GM21447 (cell line): ENCODE results near the gene BCAS3.

Experiments
- ATAC-seq: cut with Tn5 transposase; IDR thresholded peaks from one replicate; pipeline ENCODE4 v1.9.1; 2021; ENCODE audit not compliant: unreplicated experiment

The BCAS3 gene

DNA sequence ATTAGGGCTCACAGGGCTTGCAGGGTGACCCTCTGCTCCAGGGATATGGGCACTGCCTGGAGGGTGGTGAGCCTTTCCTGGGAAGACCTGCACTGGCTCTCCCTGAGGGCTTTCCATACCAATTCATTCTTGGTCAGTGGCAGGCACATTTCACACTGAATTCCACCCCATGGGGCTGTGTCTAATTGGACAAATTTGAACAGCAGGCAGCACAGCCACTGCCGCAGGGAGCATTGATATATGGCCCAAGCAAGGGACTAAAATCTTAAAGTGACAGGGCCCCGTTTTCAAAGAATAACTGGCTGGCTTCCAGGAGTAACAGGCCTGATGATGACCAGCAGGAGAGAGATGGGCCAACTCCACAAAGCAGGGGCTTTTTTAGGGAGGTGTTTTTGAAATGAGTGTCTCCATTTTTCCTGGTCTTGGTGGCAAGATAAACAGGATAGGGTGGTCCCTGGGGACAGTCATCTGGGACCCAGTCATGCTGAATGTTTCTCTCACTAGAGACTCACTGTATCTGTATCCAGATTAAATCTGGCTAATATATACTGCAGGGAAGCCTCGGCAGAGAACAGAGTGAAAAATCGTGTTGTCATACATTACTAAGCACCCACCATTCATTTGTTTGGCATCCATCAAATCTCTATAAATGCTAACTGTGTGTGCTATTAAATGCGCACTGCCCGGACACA is 647.9 kb downstream of the BCAS3 start:
- no peak for ATAC-seq

DNA sequence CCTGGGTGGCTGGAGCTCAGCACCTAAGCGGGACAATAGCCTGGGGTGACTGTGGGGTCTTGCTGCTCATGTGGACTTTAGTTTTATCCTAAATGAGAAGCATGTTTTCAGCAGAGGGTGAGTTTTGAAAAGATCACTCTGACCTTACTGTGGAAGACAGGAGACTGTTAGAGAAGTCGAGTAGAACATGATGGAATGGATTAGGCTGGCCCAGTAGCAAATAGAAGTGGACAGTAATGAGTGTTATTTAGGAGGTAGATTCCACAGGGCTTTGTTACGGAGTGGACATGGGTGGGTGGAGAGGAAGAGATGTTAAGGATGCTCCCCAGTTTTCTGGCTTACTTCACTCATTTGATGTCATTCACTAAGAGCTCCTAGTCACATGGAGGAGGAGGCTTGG is 648.7 kb downstream of the BCAS3 start:
- ATAC-seq = no peak

DNA sequence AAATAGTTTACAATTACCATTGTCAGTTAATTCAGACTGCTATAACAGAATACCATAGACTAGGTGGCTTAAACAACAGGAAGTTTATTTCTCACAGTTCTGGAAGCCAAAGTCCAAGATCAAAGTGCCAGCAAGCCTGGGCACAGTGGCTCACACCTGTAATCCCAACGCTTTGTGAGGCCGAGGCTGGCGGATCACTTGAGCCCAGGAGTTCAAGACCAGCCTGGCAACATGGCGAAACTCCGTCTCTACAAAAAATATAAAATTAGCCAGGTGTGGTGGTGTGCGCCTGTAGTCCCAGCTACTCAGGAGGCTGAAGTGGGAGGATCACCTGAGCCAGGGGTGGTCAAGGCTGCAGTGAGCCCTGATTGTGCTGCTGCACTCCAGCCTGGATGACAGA is 650.7 kb downstream of the BCAS3 start:
- ATAC-seq = no peak

DNA sequence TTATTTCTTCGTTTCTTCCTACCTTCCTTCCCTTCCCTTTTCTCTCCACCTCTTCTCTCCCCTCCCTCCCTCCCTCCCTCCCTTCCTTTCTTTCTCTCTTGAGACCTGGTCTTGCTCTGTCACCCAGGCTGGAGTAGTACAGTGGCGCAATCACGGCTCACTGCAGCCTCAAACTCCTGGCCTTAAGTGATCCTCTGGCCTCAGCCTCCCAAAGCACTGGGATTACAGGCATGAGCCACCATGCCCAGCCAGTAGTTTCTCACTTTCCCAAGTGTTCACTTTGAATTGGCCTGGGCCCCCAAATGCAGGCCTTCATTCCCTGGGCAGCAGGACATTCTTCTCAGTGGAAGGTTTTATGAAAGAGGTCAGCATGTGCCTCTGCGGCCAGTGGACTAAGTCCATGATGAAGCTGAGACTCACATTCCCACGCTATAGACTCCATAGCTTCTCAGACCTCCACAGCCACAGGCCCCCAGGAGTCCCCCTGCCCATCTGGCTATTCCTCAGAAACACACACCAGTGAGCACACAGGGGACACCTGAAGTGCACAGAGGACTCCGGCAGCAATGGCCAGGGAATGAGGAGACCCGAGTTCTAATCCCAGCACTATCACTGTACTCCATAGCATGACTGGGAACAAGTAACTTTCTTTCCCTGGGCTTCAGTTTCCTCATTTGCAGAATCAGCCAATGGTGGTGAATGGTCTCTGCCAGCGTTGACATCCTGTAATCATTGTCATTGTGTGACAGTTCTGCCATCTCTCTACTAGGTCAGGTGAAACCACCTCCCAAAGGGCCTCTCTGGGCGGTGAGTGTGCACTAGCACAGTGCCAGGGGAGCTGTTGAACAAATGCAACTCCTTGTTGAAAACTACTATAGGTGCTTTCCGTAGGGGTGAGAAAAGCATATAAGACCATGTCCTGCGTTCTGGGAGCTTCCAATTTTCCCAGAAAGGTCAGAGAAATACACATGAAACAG is 652.8 kb downstream of the BCAS3 start:
- no peak for ATAC-seq

- ATAC-seq = no peak
These were observed 653.5 kb downstream of the BCAS3 start for GRCh38 chr17:61331178-61331577.

DNA sequence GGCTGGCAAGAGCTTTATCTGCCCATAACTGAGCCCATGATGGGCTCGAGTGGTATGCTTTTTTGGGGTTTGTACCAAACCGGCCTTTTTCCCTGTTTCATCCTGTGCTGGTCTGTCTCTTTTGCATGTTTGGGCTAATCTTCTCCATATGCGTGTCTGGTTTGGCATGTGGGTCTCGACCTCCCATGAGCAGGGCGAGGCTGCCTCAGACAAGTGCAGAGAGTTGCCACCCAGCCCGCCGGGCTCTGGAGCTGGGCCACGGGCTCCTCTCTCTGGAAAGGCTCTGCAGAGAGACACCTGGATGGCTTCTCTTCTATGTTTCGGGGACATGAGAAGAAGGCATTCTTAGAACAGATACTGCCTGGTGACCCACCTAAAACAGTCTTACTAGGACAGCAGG is 654.2 kb downstream of the BCAS3 start:
- no peak for ATAC-seq

- no peak for ATAC-seq
These were observed 655.5 kb downstream of the BCAS3 start for GRCh38 chr17:61333136-61333535.

DNA sequence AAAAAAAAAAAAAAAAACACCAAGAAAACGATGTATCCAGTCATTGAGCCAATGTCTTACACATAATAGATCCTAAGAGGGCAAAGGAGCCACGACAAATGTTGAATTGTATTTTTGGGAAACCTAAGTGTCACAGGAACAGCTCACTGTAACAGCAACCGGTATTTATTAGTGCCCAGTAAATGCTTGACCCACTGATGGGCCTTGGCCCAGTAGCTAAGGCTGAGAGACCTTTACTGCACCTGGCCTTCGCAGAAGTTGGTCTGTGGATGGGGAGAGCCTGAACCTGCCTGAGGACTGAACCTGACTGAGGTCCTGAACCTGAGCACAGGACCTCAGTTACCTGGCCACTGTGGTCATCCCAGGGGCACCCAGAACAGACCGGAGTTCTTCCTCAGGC is 657.0 kb downstream of the BCAS3 start:
- ATAC-seq = no peak

DNA sequence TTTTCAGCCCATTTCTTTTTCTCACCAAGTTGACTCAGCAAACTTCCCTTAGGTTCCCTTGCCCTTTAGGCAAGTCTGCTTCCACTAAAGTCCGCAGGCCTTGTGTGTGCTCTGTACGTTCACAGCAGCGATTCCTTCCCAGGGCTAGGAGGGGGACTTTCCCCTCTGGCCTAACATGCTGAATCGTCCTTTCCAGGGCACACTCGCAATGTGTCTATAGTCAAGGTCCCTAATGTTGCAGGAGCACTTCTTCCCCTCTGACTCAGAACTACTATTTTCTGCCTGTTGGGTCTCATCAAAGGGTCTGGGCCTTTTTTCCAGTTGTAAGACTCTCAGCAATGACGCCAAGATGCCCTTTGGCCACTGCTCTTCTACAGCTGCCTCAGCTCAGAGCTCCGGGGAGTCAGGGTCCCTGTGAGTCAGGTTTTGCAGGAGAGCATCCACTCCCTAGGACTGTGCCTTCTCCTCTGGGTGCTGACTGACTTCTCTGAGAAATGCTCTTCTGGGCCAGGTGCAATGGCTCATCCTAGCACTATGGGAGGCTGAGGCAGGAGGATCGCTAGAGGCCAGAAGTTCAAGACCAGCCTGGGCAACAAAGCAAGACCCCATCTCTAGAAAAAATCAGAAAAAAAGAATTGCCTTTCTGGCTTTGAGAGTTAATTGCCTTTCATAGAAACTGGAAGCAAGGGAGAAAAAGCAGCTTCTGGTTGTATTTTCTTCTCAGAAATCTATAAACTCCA is 657.6 kb downstream of the BCAS3 start:
- no peak for ATAC-seq

- no peak for ATAC-seq
These were observed 658.4 kb downstream of the BCAS3 start for GRCh38 chr17:61335845-61336655.

DNA sequence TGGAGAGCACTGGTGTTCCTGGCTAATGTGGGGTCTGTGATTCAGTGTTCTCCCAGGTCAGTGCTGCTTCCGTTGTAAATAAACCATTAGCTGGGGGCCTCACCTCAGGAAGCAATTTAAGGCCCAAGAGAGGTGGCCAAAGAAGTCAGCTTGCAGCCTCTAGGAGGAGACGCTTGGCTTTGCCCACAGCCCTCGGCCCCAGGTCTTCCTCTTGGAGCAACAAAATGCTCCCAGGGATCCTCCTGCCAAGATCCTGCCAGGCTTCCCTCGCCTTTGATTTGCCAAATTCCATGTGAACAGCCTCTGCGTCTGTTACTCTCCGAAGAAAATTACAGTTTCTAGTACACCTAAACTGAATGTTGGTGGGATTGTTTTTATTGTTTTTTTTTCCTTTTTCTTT is 659.6 kb downstream of the BCAS3 start:
- ATAC-seq = no peak

DNA sequence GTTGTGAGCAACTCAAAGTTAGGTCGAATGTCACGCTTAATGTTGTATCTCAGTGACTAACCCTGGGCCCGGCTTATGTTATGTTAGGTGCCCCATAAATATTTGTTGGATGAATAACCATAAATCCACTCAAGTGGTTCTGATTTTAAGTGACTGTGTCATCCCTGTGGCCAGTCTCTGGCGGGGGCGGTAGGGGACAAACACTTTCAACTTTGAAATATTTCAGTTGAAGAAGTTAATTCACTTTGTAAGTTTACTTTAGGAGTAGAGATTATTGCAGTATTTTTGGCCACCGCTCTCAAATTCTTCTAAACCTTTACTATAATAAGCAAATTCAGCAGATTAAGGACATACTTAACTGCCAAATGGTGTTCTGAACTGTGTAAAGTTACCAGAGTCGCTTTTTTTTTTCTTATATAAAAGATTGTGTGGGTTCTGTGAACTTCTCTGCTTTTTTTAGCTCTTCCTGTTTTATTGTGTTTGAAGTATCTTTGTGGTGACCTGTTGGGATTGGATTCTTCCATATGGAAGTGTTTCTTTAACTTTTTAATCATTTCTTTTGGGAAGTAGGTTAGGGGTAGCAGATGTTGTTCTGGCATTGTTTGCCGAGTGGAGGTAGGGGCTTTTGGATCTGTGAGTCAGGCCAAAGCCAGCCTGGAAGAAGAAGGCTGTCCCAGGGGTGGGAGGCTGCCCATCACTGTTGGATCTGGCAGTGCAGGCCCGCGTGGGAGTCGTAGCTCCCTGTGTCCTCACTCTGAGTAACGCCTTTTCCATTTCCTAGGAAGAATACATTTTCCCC is 660.5 kb downstream of the BCAS3 start:
- no peak for ATAC-seq

GRCh38 chr17:61338874-61339478 is 661.3 kb downstream of the BCAS3 start:
- no peak for ATAC-seq

GRCh38 chr17:61340431-61341209 is 663.0 kb downstream of the BCAS3 start:
- no peak for ATAC-seq

DNA sequence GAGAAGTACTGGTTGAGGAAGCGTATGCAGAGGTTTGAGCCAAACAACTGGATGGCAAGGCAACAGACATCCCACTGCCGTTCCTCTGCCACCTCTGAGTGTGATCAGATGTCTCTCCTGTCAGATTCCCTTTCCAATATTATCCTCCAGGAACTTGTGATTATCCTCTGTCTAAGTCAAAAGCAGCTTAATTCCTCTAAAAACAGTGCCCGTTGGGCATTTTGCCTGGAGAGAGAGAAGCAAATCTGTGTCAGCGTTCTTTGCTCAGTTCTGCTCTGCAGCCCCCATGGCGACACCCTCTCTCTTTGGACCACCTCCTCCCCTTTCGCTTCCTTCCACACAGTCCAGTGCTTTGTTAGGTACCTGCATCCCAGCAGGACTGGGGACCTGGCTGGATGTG is 665.9 kb downstream of the BCAS3 start:
- ATAC-seq = no peak

- ATAC-seq = no peak
These were observed 667.4 kb downstream of the BCAS3 start for GRCh38 chr17:61345061-61345460.

- ATAC-seq = no peak
These were observed 668.4 kb downstream of the BCAS3 start for GRCh38 chr17:61345825-61346666.

DNA sequence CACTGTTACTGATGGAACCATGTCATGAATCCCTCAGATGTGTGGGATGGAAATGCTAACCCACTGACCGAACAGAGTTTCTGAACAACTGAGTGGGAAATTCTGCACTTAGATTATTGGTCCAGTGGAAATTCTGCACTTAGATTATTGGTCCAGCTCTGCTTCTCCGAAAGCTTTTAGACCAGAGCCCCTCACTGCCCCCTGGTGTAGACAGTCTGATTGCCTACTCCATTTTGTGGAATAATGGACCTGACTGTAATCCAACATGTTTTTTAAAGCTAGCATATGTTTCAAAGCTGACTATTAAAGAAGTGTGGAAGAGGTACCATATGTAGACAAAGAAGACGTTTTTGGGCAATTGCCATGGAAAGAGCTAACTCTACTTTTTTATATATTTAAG is 671.7 kb downstream of the BCAS3 start:
- no peak for ATAC-seq
